EL (cell line): Measurements from ENCODE around the gene OR2S2.

ENCODE experiments used
- DNase-seq: peaks from one replicate; pipeline ENCODE4 v3.0.0-alpha.2; 2016

Gene OR2S2

DNA sequence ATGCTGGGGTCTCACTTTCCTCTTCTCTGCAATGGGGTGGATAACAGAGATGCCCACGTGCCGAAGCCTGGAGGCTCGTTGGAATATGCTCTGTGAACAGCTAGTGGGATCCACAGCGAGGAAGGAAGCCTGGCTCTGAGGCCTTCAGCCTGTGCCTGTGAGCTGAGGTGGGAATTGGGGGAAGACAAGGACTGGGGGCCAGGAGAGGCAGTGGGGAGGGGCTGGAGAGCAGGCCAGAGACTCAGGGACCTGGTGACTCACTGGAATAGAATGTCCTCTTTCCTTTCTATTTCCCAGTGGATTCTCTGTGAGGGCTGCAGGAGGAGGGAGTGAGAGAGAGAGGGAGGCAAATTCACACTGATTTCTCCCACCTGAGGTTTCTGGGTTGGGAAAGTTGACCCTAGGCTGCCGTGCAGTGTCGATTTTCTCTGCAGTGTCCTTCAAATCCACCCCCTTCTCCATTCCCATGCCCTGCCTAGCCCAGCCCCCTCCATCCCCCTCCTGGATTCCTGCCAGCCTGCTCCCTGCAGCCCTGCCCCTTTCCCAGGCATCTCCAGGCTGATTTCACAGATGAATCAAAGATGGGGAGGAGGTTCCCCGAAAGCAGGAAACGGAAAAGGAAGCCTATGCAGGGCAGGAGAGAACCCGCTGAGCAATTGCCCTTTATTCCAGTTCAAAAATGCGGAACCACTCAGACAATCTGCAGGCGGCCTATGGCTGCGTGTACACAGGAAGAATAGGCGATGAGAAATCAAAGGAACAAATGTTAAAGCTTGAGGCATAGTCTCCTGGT, 50.0 kb downstream of the OR2S2 start:
- DNase-seq: peak; percentile 96
